K562 (cell line): ENCODE results near the gene NLRP5. TPM values are rescaled to one million over a fixed set of nuclear protein-coding genes. Genes with fewer than 3 reads are reported as not detected.

Experiments
- DPF2 ChIP-seq: fragments of 450-650 bp; IDR thresholded peaks from 2 replicates; pipeline ENCODE4 v1.6.1; 2016
- E2F5 ChIP-seq: sonication (generic); formaldehyde crosslinking; IDR thresholded peaks from 2 replicates; pipeline ENCODE4 v1.8.0; 2022; ENCODE audit warnings: mild to moderate bottlenecking, missing genetic modification reagents
- FOXP4 ChIP-seq: sonication (generic); formaldehyde crosslinking; IDR thresholded peaks from 2 replicates; pipeline ENCODE4 v1.8.0; 2022; ENCODE audit warnings: mild to moderate bottlenecking, missing genetic modification reagents, borderline replicate concordance
- MYC ChIP-seq, 2 experiments: fragments of 250-450 bp in 1 of 2; sonication (Bioruptor Pico) in 1 of 2; IDR thresholded peaks; 2 replicates each; pipeline versions ENCODE4 v1.5.1 to v1.6.1; 2012 to 2021; ENCODE audit warnings: low read depth in 2 of 2, borderline replicate concordance in 1 of 2, improper control_type of control experiment in 1 of 2, low read length in 1 of 2, mild to moderate bottlenecking in 1 of 2, moderate library complexity in 1 of 2
- ZNF707 ChIP-seq: fragments of 250-450 bp; sonication (Bioruptor Pico); conservative IDR thresholded peaks from 2 replicates; pipeline ENCODE4 v1.8.0; 2022; ENCODE audit warnings: inconsistent platforms, mild to moderate bottlenecking, moderate library complexity
- polyA plus RNA-seq, 8 experiments: library from polyadenylated mRNA; depleted of rRNA in 4 of 8; stranded (reverse) in 5 of 8; unstranded in 3 of 8; fragments of >200 nt; fragmentation: Nextera tagmentation in 2 of 8; fragmentation: Illumina TruSeq in 1 of 8; extraction: Ambion mirVana in 2 of 8; extraction: Trizol in 1 of 8; gene quantifications; 2 replicates each; pipeline versions ENCODE4 v1.2.1 to v1.2.3, GENCODE V29; 2011 to 2014; ENCODE audit warnings: inconsistent platforms in 1 of 8, missing spikeins in 1 of 8
- total RNA-seq, 7 experiments: library from RNA; depleted of rRNA in 6 of 7; stranded (reverse); fragments of >200 nt in 6 of 7; fragmentation: Illumina TruSeq in 2 of 7; extraction: Trizol in 2 of 7; gene quantifications; 2 replicates each; pipeline versions ENCODE4 v1.2.1 to v1.2.3, GENCODE V29; 2011 to 2021; ENCODE audit warnings: low replicate concordance in 1 of 7
- TF ChIP-seq, protein P1 (sequence below): fragments of 450-650 bp; IDR thresholded peaks from 2 replicates; pipeline ENCODE4 v1.7.1; 2018; ENCODE audit warnings: mild to moderate bottlenecking, low read depth; ENCODE audit not compliant: partially characterized antibody
- TF ChIP-seq, protein P2 (sequence below): fragments of 450-650 bp; IDR thresholded peaks from 2 replicates; pipeline ENCODE4 v1.6.1; 2017; ENCODE audit warnings: antibody characterized with exemption
- TF ChIP-seq, protein P3 (sequence below), 2 experiments: fragments of 450-650 bp; formaldehyde crosslinking in 1 of 2; IDR thresholded peaks; 2 replicates each; pipeline versions ENCODE4 v1.4.0 to v1.6.1; 2014 to 2020; ENCODE audit warnings: mild to moderate bottlenecking in 2 of 2, borderline replicate concordance in 1 of 2, low read depth in 1 of 2

The NLRP5 gene
- total and polyA plus RNA-seq, 9 of the 15 experiments (the other 6 are each of a cell fraction or from before 2014, with no cell fraction given): 0.04 to 0.07 TPM; not detected in 7

DNA sequence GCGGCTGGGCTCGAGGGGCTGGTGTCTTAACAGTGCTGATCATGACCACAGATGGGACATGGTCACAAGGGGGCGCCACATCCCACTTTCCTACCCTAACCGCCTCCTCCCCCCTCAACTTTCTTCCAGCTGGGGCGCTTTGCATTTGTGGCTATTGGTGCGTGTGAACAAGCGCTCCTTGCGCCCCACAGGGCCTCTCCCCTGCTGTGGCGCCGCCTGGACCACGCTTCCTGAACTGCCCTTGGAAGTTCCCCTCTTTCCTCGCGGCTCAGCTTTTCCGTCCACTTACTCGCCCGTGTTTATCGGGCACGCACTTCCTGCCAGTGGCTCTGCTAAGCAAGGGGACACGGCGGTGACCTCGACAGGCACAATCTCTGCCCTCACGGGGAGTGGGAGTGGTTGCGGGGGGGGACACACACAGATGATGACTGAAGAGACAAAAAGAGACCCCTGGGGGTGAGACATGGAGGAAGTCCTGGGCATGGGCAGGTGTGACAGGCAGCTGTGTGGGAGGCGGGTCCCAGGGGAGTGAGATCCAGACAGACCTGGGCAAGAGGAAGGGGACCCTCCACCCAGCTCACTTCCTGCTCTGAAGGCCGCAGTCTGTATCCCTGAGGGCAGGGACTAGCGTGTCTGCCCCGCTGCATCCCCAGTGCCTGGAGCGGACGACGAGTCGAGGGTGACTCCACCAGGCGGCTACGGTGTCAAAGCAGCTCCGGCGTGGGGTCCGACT, 94.3 kb downstream of the NLRP5 start (continued):
- TF ChIP-seq, protein P1, sequence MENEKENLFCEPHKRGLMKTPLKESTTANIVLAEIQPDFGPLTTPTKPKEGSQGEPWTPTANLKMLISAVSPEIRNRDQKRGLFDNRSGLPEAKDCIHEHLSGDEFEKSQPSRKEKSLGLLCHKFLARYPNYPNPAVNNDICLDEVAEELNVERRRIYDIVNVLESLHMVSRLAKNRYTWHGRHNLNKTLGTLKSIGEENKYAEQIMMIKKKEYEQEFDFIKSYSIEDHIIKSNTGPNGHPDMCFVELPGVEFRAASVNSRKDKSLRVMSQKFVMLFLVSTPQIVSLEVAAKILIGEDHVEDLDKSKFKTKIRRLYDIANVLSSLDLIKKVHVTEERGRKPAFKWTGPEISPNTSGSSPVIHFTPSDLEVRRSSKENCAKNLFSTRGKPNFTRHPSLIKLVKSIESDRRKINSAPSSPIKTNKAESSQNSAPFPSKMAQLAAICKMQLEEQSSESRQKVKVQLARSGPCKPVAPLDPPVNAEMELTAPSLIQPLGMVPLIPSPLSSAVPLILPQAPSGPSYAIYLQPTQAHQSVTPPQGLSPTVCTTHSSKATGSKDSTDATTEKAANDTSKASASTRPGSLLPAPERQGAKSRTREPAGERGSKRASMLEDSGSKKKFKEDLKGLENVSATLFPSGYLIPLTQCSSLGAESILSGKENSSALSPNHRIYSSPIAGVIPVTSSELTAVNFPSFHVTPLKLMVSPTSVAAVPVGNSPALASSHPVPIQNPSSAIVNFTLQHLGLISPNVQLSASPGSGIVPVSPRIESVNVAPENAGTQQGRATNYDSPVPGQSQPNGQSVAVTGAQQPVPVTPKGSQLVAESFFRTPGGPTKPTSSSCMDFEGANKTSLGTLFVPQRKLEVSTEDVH: peak; percentile 32
- TF ChIP-seq FOXP4 (CRISPR knock-in tag) (no peak), MYC (IDR thresholded peaks at IDR 0.05; ENCODE audit: low read depth, low read length) (0 out of 2 replicates have a peak, but pooled peaks have one; percentile 24), MYC (CRISPR knock-in tag; IDR thresholded peaks at IDR 0.05; ENCODE audit: borderline replicate concordance, low read depth) (no peak), DPF2 (0 out of 2 replicates have a peak, but pooled peaks have one; percentile 19), E2F5 (CRISPR knock-in tag) (no peak), ZNF707 (CRISPR knock-in tag) (no peak)
- TF ChIP-seq, protein P2, sequence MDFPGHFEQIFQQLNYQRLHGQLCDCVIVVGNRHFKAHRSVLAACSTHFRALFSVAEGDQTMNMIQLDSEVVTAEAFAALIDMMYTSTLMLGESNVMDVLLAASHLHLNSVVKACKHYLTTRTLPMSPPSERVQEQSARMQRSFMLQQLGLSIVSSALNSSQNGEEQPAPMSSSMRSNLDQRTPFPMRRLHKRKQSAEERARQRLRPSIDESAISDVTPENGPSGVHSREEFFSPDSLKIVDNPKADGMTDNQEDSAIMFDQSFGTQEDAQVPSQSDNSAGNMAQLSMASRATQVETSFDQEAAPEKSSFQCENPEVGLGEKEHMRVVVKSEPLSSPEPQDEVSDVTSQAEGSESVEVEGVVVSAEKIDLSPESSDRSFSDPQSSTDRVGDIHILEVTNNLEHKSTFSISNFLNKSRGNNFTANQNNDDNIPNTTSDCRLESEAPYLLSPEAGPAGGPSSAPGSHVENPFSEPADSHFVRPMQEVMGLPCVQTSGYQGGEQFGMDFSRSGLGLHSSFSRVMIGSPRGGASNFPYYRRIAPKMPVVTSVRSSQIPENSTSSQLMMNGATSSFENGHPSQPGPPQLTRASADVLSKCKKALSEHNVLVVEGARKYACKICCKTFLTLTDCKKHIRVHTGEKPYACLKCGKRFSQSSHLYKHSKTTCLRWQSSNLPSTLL: no peak
- TF ChIP-seq, protein P3, sequence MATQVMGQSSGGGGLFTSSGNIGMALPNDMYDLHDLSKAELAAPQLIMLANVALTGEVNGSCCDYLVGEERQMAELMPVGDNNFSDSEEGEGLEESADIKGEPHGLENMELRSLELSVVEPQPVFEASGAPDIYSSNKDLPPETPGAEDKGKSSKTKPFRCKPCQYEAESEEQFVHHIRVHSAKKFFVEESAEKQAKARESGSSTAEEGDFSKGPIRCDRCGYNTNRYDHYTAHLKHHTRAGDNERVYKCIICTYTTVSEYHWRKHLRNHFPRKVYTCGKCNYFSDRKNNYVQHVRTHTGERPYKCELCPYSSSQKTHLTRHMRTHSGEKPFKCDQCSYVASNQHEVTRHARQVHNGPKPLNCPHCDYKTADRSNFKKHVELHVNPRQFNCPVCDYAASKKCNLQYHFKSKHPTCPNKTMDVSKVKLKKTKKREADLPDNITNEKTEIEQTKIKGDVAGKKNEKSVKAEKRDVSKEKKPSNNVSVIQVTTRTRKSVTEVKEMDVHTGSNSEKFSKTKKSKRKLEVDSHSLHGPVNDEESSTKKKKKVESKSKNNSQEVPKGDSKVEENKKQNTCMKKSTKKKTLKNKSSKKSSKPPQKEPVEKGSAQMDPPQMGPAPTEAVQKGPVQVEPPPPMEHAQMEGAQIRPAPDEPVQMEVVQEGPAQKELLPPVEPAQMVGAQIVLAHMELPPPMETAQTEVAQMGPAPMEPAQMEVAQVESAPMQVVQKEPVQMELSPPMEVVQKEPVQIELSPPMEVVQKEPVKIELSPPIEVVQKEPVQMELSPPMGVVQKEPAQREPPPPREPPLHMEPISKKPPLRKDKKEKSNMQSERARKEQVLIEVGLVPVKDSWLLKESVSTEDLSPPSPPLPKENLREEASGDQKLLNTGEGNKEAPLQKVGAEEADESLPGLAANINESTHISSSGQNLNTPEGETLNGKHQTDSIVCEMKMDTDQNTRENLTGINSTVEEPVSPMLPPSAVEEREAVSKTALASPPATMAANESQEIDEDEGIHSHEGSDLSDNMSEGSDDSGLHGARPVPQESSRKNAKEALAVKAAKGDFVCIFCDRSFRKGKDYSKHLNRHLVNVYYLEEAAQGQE (IDR thresholded peaks at IDR 0.05; ENCODE audit: borderline replicate concordance): peak; percentile 77
- TF ChIP-seq, protein P3 (CRISPR knock-in tag; IDR thresholded peaks at IDR 0.05; ENCODE audit: low read depth): no peak
